ENCODE data around the gene EXOC2.

- TF ChIP-seq, protein P1, sequence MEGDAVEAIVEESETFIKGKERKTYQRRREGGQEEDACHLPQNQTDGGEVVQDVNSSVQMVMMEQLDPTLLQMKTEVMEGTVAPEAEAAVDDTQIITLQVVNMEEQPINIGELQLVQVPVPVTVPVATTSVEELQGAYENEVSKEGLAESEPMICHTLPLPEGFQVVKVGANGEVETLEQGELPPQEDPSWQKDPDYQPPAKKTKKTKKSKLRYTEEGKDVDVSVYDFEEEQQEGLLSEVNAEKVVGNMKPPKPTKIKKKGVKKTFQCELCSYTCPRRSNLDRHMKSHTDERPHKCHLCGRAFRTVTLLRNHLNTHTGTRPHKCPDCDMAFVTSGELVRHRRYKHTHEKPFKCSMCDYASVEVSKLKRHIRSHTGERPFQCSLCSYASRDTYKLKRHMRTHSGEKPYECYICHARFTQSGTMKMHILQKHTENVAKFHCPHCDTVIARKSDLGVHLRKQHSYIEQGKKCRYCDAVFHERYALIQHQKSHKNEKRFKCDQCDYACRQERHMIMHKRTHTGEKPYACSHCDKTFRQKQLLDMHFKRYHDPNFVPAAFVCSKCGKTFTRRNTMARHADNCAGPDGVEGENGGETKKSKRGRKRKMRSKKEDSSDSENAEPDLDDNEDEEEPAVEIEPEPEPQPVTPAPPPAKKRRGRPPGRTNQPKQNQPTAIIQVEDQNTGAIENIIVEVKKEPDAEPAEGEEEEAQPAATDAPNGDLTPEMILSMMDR (IDR thresholded peaks at IDR 0.05; ENCODE audit: extremely low read depth in 1 of 2, insufficient read depth in 1 of 2, low read depth in 1 of 2, low read length in 2 of 2): no peak
- no peak for TF ChIP-seq EZH2 (IDR thresholded peaks at IDR 0.05; ENCODE audit: borderline replicate concordance, low read depth, low read length, severe bottlenecking)
- TF ChIP-seq FOS (IDR thresholded peaks at IDR 0.05; ENCODE audit: borderline replicate concordance, insufficient read depth, low read length): no peak
- no peak for TF ChIP-seq POLR2A (IDR thresholded peaks at IDR 0.05; ENCODE audit: low read depth, low read length)
- no peak for TF ChIP-seq POLR2AphosphoS5 (IDR thresholded peaks at IDR 0.05; ENCODE audit: insufficient read depth, low read depth, low read length)
These were observed 189.2 kb downstream of the EXOC2 start for GRCh38 chr6:503610-504362.
